ENCODE results near the gene SUSD2.

DNA sequence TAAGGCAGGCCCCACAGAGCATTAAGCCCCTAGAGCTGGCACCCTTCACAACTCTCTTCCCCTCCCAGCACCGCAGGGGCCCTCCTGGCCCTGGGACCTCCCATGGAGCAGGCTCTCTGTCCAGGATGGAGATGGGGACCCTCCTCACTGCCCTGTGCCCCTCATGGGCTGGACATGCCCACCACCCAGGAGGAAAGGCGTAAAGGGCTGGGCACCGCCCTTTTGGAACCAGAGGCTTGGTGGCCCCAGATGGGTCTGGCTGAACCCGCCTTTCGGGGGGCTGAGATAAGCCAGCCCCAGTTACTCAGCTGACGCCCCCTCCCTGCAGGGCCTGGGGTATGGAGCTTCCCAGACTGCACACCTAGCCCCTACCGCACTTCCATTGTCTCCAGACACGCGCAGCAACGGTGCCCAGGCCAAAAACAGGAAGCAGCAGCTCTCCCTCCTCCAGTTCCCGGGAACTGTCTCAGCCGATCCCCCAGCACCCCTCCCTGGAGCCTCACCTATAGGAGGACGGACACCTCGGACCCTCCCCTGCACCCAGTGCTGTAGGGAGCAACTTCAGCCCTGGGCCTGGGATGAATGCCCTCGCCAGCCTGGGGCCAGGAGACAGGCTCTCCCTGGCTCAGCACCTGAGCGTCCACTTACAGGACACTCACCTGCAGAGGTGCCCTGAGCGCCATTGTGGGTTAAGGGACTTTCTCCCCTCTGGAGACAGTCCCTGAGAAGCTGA lies 1.6 kb upstream of the SUSD2 start:
- TF ChIP-seq, protein P1, sequence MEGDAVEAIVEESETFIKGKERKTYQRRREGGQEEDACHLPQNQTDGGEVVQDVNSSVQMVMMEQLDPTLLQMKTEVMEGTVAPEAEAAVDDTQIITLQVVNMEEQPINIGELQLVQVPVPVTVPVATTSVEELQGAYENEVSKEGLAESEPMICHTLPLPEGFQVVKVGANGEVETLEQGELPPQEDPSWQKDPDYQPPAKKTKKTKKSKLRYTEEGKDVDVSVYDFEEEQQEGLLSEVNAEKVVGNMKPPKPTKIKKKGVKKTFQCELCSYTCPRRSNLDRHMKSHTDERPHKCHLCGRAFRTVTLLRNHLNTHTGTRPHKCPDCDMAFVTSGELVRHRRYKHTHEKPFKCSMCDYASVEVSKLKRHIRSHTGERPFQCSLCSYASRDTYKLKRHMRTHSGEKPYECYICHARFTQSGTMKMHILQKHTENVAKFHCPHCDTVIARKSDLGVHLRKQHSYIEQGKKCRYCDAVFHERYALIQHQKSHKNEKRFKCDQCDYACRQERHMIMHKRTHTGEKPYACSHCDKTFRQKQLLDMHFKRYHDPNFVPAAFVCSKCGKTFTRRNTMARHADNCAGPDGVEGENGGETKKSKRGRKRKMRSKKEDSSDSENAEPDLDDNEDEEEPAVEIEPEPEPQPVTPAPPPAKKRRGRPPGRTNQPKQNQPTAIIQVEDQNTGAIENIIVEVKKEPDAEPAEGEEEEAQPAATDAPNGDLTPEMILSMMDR (IDR thresholded peaks at IDR 0.05; ENCODE audit: low read depth, low read length, poor library complexity, severe bottlenecking): no peak
- TF ChIP-seq EZH2phosphoT487 (IDR thresholded peaks at IDR 0.05; ENCODE audit: borderline replicate concordance, low read length): no peak
